ENCODE data around the gene FLVCR2.

DNA sequence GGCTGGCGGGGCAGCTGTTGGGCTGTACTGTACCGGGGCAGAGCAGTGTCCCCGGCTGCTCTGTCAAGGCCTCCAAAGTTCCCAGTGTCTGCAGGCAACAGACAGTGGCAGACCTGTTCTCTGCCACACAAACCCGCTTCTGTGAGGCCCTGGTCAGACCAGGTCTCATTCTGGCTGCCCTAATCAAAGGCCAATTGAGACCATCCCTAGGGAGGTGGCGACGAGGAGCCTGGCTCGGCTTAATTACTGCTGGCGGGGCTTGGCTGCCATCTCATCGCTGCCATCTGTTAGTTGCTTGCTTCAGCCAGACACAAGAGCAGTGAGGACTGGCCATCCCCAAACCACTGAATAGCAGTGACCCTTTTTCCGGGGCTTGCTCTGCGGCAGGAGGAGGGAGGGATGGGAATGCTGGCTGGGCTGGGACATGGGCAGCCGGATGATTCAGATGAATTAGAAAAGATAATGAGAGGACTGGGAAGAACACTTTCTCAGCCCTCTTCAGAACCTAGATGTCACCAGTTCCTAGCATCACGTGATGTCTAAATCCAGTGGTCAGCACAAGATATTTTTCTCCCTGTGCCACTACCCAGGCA, 57.8 kb downstream of the FLVCR2 start:
- TF ChIP-seq, protein P1, sequence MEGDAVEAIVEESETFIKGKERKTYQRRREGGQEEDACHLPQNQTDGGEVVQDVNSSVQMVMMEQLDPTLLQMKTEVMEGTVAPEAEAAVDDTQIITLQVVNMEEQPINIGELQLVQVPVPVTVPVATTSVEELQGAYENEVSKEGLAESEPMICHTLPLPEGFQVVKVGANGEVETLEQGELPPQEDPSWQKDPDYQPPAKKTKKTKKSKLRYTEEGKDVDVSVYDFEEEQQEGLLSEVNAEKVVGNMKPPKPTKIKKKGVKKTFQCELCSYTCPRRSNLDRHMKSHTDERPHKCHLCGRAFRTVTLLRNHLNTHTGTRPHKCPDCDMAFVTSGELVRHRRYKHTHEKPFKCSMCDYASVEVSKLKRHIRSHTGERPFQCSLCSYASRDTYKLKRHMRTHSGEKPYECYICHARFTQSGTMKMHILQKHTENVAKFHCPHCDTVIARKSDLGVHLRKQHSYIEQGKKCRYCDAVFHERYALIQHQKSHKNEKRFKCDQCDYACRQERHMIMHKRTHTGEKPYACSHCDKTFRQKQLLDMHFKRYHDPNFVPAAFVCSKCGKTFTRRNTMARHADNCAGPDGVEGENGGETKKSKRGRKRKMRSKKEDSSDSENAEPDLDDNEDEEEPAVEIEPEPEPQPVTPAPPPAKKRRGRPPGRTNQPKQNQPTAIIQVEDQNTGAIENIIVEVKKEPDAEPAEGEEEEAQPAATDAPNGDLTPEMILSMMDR (IDR thresholded peaks at IDR 0.05): no peak
- no peak for TF ChIP-seq POLR2A (IDR thresholded peaks at IDR 0.05)

All from body of pancreas (tissue), 4 donors.